ENCODE measurements around the gene SARDH.

- TF ChIP-seq CTCF (IDR thresholded peaks at IDR 0.05 in 2 of 3, conservative IDR thresholded peaks at IDR 0.05 in 1 of 3; ENCODE audit: insufficient read depth in 2 of 3, low read depth in 1 of 3, low read length in 3 of 3) (no peak), EZH2 (IDR thresholded peaks at IDR 0.05; ENCODE audit: borderline replicate concordance, low read depth, low read length) (no peak), HSF4 (CRISPR knock-in tag; IDR thresholded peaks at IDR 0.05; ENCODE audit: borderline replicate concordance) (no peak), THRAP3 (IDR thresholded peaks at IDR 0.05; ENCODE audit: borderline replicate concordance) (no peak)
Observed at GRCh38 chr9:133622555-133622954, 115.6 kb downstream of the SARDH start.
